GM15510 (cell line): ENCODE data around the gene HELZ.

Experiments
- POLR2A ChIP-seq: IDR thresholded peaks from 3 replicates; pipeline ENCODE4 v1.6.1; 2011; ENCODE audit warnings: borderline replicate concordance; ENCODE audit not compliant: insufficient read length; ENCODE audit errors: extremely low read depth

HELZ gene

DNA sequence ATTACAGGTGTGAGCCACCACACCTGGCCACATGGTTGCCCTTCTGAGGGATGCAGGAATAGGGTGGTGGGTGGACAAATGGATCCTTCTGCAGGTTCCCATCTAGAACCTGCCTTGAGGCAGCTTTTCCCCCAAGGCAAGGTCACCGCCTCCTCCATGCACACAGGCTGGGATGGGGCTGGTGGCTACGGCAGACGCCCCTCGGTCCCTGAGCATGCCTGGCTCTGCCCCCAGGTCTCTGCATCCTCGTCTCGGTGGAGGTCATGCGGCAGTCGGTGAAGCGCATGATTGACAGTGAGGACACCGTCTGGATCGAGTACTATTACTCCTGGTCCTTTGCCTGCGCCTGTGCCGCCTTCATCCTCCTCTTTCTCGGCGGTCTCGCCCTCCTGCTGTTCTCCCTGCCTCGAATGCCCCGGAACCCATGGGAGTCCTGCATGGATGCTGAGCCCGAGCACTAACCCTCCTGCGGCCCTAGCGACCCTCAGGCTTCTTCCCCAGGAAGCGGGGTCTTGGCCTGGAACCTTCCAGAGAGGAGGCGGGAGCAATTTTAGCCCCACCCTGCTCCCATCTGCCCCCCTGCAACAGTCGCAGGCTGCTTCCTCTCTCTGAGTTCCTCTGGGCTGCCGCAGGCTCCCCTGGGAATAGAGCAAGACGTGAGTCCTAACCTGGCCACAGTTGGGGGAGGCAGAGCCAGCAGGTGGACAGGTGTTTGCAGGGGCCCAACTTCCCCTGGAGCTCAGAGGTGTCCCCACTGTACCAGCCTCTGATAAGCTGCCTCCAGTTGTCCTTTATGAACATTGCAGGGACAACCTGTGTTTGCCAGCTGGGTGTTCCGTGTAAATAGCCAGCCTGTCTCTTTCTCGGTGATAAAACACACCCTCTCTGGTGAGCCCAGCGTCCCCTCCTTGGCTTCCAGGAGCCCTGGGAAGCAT lies 188.9 kb downstream of the HELZ start:
- no peak for TF ChIP-seq POLR2A

DNA sequence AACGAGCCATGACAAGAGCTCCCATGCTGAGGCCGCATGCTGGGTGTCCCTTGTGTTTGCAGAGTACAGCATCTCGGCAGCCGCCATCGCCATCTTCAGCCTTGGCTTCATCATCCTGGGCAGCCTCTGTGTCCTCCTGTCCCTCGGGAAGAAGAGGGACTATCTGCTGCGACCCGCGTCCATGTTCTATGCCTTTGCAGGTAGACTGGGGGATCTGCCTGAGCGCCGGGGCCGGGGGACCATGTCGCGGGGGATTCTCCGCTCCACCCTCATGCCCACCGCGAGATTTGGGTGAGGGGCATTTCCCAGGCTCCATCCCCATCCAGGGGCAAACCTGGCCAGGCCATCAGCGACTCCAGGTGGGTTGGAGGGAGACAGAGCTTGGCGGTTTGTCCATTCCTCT lies 190.0 kb downstream of the HELZ start:
- TF ChIP-seq POLR2A, result no peak

DNA sequence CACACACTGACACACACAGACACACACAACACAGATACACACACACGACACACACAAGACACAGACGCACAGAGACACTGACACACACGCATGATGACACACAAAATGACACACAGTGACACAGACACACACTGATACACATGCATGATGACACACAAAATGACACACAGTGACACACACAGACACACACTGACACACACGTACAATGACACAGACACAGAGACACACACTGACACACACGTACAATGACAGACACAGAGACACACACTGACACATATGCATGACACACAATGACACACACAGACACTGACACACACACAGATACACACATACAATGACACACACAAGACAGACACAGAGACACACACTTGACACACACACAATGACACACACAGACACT lies 190.4 kb downstream of the HELZ start:
- TF ChIP-seq POLR2A, result no peak

DNA sequence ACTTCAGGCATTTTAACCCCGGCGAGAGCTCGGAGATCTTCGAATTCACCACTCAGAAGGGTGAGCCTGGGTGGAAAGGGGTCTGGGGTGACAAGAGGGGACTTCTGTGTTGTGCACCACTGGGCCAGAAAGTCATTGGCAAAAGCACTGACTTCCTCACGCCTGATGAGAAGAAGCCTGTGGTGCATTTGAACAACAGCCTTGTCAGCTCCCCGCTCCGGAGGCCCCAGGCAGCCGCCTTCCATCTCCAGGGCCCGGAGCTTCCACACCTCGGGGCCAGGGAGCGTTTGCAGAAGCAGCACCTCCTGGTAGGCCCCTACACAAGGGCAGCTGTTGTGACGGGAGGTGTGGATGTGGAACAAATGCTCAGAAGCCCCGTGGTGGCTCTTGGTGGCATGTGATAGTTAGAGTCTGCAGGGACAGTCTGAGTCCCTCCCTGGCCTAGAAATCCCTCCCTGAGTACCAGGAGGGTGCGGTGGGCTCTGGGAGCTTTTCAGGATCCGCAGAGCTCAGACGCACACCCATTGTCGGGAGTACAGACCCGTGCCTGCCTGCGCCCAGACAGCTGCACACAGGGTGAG lies 190.9 kb downstream of the HELZ start:
- TF ChIP-seq POLR2A, result no peak

DNA sequence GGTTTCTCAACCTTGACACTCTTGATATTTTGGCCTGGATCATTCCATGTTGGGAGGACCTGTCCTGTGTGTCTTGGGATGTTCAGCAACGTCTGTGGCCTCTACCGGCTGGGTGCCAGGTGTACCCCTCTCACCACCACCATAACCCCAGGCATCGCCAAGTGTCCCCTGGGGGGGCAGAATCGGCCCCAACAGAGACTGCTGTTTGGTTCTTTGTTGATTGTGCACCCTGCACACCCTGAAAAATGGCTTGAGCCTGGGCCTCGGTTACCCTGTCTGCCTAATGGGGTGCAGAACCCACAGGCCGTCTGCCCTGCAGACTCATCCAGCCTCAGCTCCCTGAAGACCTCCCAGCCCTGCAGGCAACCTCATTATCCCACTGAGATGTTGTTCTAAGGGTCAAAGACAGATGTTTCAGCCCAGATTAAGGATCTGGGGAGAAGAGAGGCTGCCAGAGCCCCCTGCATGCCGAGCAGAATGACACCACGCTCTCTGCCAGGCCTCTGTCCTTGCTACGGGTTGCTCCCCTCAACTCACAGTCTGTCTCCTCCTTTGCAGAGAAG lies 191.5 kb downstream of the HELZ start:
- TF ChIP-seq POLR2A, result no peak

DNA sequence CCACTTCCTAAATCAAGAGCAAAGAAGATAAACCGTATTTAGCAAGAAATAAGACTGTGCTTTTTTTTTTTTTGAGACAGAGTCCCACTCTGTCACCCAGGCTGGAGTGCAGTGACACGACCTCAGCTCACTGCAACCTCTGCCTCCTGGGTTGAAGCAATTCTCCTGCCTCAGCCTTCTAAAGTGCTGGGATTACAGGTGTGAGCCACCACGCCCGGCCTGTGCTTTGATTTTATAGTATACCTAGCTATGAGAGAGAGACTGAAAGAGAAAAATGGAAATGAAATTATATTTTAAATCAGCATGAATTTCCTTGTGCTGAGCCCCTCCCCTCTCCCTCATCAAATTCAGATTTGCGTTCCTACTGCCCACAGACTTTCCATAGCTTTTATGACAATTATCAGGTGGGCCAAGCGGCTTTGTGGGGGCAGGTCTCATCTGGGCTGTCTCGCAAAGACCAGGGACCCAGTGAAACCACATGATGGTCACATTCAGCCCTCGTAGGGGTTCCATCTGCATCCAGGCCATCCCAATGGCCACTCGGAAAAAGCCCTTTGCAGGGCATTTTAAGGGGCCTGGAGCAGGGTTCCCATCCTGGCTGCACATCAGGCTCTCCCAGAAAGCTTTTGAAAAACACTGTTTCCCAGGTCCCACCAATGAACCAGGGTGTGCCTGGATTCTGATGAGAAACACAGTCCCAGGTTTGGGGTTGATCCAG lies 192.1 kb downstream of the HELZ start:
- no peak for TF ChIP-seq POLR2A

DNA sequence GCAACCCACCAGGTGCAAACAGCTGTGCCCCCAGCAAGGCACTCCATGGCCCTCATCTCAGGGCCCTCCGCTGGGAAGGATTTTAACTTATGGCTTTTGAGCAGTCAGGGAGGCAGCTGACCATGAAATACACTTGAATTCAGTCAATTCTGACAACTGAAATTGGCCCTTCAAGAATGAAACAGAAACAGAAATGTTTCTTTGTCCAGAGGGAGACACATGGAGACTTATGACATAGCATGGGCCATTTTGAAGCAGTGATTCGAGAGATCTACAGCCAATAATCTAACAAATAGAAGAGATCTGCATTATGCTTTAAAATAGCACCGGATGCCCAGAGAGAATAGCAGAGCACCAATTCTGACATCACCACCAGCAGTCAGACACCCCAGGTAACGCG lies 193.2 kb downstream of the HELZ start:
- no peak for TF ChIP-seq POLR2A

DNA sequence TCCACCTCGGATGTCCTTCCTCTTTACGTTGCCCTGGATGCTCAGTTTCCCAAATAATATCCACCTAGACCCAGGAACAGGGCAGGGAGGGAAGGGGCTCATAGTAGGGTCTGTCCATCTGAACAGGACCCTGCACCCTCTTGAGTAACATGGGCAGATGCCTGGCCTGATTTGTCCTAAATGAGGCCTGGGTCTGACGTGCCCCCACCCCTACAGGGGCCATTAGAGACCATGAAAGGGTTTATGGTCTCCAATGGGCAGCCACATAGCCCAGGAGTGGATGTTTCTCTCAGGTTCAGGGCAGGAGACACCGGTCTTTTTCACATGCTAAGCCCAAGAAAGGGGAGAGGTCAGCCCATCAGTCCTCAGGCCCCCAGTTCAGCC lies 193.8 kb downstream of the HELZ start:
- no peak for TF ChIP-seq POLR2A

DNA sequence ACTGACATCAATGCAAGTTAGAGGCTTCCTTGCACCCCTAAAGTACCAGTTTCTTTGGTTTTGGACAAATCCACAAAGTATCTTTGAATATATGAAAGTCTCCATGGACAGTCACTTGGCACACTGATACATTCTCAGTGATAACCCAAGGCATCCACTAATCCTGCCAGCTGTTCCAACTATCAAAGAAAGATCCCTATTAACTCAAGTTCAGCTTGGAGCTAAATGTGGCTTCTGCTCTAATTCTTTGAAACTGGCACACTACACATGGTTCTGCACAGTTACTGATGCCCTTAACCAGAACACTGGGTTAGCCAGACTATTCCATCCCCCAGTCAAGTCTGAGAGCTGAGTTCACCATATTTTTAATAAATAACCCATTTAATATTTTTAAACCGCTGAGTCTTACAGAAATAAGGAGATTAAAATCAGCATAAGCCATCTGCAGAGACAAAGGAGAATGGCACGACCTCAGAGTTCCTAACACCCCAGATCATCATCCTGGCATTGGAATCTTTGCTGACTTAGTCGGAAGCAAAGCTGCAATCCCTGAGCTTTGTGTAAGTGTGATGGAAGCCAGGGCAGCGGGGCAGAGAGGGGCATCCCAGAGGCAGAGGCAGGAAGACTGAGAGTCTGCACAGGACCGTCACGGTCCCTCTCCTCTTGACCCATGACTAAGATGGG lies 194.4 kb downstream of the HELZ start:
- no peak for TF ChIP-seq POLR2A

DNA sequence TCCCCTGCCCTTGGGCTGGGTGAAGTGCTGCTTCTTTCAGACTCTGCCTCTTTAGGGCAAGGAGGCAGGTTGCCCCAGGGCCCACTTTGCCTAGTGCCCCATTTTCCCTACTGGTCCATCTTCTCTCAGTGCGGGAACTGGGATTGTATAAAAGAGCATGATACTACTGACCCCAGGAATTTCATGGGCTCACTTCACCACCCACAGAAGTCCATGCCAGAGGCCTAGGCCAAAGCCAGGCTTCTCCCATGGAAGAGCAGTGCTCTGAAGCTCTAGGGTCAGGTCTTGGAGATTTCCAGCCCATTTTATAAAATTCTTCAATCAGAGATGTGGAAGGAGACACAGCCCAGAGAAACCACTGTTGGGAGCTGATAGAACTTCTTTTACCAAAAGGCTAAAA lies 194.9 kb downstream of the HELZ start:
- no peak for TF ChIP-seq POLR2A

DNA sequence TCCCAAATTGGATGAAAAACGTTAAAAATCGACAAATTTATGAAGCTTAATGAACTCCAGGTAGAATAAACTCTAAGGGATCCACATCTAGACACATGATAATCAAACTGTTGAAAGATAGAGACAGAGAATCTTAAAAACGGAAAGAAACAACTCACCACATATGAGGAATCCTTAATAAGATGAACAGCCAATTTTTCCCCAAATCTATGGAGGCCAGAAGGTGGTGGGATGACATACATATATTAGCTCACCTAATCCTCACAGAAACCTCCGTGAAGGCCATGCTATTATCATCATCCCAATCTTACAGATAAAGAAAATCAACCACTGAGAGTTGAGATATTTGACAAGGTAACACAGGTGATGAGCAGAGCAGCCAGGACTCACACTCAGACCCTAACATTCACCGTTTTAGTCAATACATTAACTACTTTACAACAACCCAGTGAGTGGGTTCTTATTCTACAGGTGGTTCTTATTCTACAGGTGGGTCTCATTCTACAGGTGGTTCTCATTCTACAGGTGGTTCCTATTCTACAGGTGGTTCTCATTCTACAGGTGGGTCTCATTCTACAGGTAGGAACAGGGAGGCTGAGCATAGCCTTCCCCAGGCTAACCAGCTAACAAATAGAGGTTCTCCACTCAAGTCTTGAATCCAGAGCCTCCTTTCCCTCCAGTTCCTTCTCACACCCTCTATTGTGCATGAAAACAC lies 195.8 kb downstream of the HELZ start:
- no peak for TF ChIP-seq POLR2A

DNA sequence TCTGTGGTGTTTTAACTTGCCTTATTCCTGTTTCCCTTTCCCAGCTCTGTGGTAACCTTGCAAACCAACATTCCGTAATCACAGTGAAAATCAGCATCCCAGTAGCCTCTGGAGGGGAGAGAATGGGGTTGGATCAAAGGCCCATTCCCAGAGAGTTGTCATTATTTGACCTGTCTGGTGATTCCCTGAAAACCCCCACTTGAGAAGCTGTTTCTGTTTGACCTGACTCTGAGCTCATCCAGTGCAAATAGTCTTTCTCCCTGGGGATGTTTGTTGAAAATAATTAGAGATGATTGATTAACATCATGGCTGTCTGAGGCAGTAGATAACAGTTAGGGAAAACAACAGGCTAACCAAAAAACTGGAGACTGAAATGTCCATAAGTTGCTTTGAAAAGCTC lies 197.6 kb downstream of the HELZ start:
- TF ChIP-seq POLR2A, result no peak

DNA sequence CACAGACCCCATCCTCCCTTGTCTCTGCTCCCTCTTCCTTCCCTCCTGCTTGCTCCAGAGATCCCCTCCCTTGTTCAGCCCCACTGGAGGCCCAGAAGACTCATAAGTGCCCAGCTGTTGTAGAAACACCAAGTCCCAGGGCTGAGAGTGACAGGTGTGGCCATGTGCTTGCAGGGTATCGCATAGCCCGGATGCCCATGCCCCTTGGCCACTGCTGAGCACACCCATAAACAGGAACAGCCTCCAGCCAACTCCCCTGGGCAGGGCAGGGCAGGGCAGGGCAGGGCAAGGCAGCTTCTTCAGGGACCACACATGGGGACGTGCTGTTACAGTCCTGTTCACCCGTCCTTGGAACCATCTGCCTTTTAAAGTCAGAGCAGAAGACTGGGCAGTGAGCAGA lies 198.6 kb downstream of the HELZ start:
- no peak for TF ChIP-seq POLR2A

DNA sequence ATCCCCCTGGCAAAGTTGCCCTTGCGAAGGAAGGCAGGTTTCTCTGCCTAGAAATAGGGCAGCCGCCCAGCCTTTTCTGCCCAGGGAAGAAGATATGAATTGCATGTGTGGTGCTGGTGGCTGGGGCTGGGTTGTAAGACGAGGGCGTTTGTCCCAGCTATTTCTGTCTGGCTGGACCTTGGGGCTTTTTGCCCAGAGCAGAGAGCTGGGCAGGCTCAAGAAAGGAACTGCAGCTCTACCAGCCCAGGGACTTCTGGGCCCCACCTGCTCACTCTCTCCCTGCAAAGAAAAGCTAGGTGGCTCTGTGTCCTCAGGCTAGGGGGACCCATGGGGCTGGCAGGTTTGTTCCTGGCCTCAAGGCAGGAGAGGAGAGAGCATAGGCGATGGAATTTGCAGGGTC lies 200.1 kb downstream of the HELZ start:
- no peak for TF ChIP-seq POLR2A
